H9 (cell line): ENCODE results near the gene KCNMA1. TPM values are rescaled to one million over a fixed set of nuclear protein-coding genes. Genes with fewer than 3 reads are reported as not detected.

Experiments used
- DNase-seq: peaks from one replicate; pipeline ENCODE4 v3.0.0-alpha.2; 2017
- H2AFZ ChIP-seq: one replicate; pipeline ENCODE4 v1.6.1; 2013; ENCODE audit warnings: mild to moderate bottlenecking, low read length, control low read depth, moderate library complexity
- H2AK5ac ChIP-seq: 2 replicates; pipeline ENCODE4 v1.6.1; 2013; ENCODE audit warnings: low read length, control low read depth, mixed read lengths; ENCODE audit not compliant: insufficient read length
- H2BK120ac ChIP-seq: one replicate; pipeline ENCODE4 v1.6.1; 2013; ENCODE audit warnings: low read depth, mild to moderate bottlenecking, low read length, control low read depth, inconsistent platforms; ENCODE audit not compliant: poor library complexity, severe bottlenecking
- H2BK12ac ChIP-seq: 2 replicates; pipeline ENCODE4 v1.6.1; 2013; ENCODE audit warnings: low read length, control low read depth, mixed read lengths, low read depth; ENCODE audit not compliant: insufficient read length
- H2BK15ac ChIP-seq: 2 replicates; pipeline ENCODE4 v1.6.1; 2013; ENCODE audit warnings: low read depth, low read length, control low read depth
- H2BK20ac ChIP-seq: one replicate; pipeline ENCODE4 v1.6.1; 2013; ENCODE audit warnings: low read depth, mild to moderate bottlenecking, low read length, control low read depth, inconsistent platforms; ENCODE audit not compliant: poor library complexity, severe bottlenecking
- H2BK5ac ChIP-seq: 2 replicates; pipeline ENCODE4 v1.6.1; 2013; ENCODE audit warnings: low read length, control low read depth, mixed read lengths; ENCODE audit not compliant: insufficient read length
- H3K14ac ChIP-seq: 2 replicates; pipeline ENCODE4 v1.6.1; 2013; ENCODE audit warnings: low read length, control low read depth; ENCODE audit not compliant: insufficient read depth
- H3K18ac ChIP-seq: 2 replicates; pipeline ENCODE4 v1.6.1; 2013; ENCODE audit warnings: low read depth, mild to moderate bottlenecking, mixed read lengths, low read length, control low read depth; ENCODE audit not compliant: insufficient read length
- H3K23ac ChIP-seq: 2 replicates; pipeline ENCODE4 v1.6.1; 2013; ENCODE audit warnings: low read length, control low read depth, mixed read lengths, low read depth; ENCODE audit not compliant: insufficient read length
- H3K23me2 ChIP-seq: 2 replicates; pipeline ENCODE4 v1.6.1; 2013; ENCODE audit warnings: low read depth, mild to moderate bottlenecking, mixed read lengths, low read length, control low read depth; ENCODE audit not compliant: insufficient read length, poor library complexity, severe bottlenecking
- H3K27ac ChIP-seq: 2 replicates; pipeline ENCODE4 v1.5.1; 2013; ENCODE audit warnings: low read length, control low read depth, mixed read lengths, low read depth; ENCODE audit not compliant: insufficient read length
- H3K27me3 ChIP-seq: 2 replicates; pipeline ENCODE4 v1.6.1; 2013; ENCODE audit warnings: low read length, control low read depth, inconsistent platforms; ENCODE audit not compliant: insufficient read depth
- H3K4ac ChIP-seq: 2 replicates; pipeline ENCODE4 v1.6.1; 2013; ENCODE audit warnings: low read depth, mild to moderate bottlenecking, control low read depth, inconsistent platforms, low read length, moderate library complexity
- H3K4me1 ChIP-seq: 2 replicates; pipeline ENCODE4 v1.6.1; 2013; ENCODE audit warnings: low read length, control low read depth, inconsistent platforms; ENCODE audit not compliant: insufficient read depth
- H3K4me2 ChIP-seq: 2 replicates; pipeline ENCODE4 v1.6.1; 2013; ENCODE audit warnings: low read length, control low read depth, mixed read lengths; ENCODE audit not compliant: insufficient read length, insufficient read depth
- H3K56ac ChIP-seq: 2 replicates; pipeline ENCODE4 v1.6.1; 2013; ENCODE audit warnings: low read depth, mild to moderate bottlenecking, mixed read lengths, low read length, control low read depth; ENCODE audit not compliant: insufficient read length
- H3K79me1 ChIP-seq: 2 replicates; pipeline ENCODE4 v1.6.1; 2013; ENCODE audit warnings: low read depth, mild to moderate bottlenecking, moderate library complexity, low read length, control low read depth, inconsistent platforms; ENCODE audit not compliant: insufficient read depth, poor library complexity, severe bottlenecking
- H3K79me2 ChIP-seq: 2 replicates; pipeline ENCODE4 v1.6.1; 2013; ENCODE audit warnings: low read length, control low read depth, inconsistent platforms; ENCODE audit not compliant: insufficient read depth
- H3K9ac ChIP-seq: 2 replicates; pipeline ENCODE4 v1.6.1; 2013; ENCODE audit warnings: low read length, control low read depth, mixed read lengths; ENCODE audit not compliant: insufficient read length; ENCODE audit errors: extremely low read depth
- H3K9me3 ChIP-seq: one replicate; pipeline ENCODE4 v1.6.1; 2013; ENCODE audit warnings: low read depth, low read length, inconsistent platforms; ENCODE audit not compliant: control insufficient read depth
- H3T11ph ChIP-seq: one replicate; pipeline ENCODE4 v1.6.1; 2013; ENCODE audit warnings: mild to moderate bottlenecking, low read length, control low read depth, inconsistent platforms
- H4K20me1 ChIP-seq: one replicate; pipeline ENCODE4 v1.6.1; 2013; ENCODE audit not compliant: control insufficient read depth, insufficient read length, insufficient read depth
- H4K5ac ChIP-seq: 2 replicates; pipeline ENCODE4 v1.6.1; 2013; ENCODE audit warnings: low read depth, mild to moderate bottlenecking, mixed read lengths, low read length, control low read depth; ENCODE audit not compliant: insufficient read length
- H4K8ac ChIP-seq: replicated peaks from 2 replicates; pipeline ENCODE4 v1.6.1; 2013; ENCODE audit warnings: low read length, control low read depth, mixed read lengths, low read depth; ENCODE audit not compliant: insufficient read length
- H4K91ac ChIP-seq: 2 replicates; pipeline ENCODE4 v1.6.1; 2013; ENCODE audit warnings: low read depth, mild to moderate bottlenecking, moderate library complexity, mixed read lengths, low read length, control low read depth; ENCODE audit not compliant: insufficient read length
- H3K27ac Mint-ChIP-seq, 3 experiments: 2 replicates in 2 of 3; 3 replicates in 1 of 3; pipeline ENCODE4 v1.8.0; 2020 to 2021; ENCODE audit warnings: mixed read lengths in 3 of 3, mild to moderate bottlenecking in 1 of 3, moderate library complexity in 1 of 3
- H3K27me3 Mint-ChIP-seq: 2 replicates; pipeline ENCODE4 v1.8.0; 2021; ENCODE audit warnings: low read depth, mild to moderate bottlenecking, moderate library complexity, mixed read lengths
- H3K36me3 Mint-ChIP-seq, 3 experiments: 2 replicates in 2 of 3; 3 replicates in 1 of 3; pipeline ENCODE4 v1.8.0; 2020 to 2021; ENCODE audit warnings: low read depth in 3 of 3, mixed read lengths in 3 of 3; ENCODE audit not compliant: insufficient read depth in 1 of 3
- H3K4me1 Mint-ChIP-seq, 2 experiments: 2 replicates each; pipeline ENCODE4 v1.8.0; 2020; ENCODE audit warnings: mixed read lengths in 2 of 2
- H3K4me3 Mint-ChIP-seq, 2 experiments: 2 replicates in 1 of 2; 3 replicates in 1 of 2; pipeline ENCODE4 v1.8.0; 2020 to 2021; ENCODE audit warnings: mild to moderate bottlenecking in 2 of 2, mixed read lengths in 2 of 2, moderate library complexity in 1 of 2
- H3K9me3 Mint-ChIP-seq, 2 experiments: 2 replicates in 1 of 2; 3 replicates in 1 of 2; pipeline ENCODE4 v1.8.0; 2020; ENCODE audit warnings: mild to moderate bottlenecking in 2 of 2, mixed read lengths in 2 of 2, moderate library complexity in 1 of 2
- WGBS: extraction: QIAGEN DNeasy Blood & Tissue Kit; methylation state at CpG from one replicate; pipeline ENCODE4 v1.1.7; 2013; ENCODE audit warnings: missing lambda C conversion rate, low lambda C conversion rate, mixed read lengths; ENCODE audit not compliant: insufficient read length; ENCODE audit errors: extremely low coverage; 5-methylcytosine and 5-hydroxymethylcytosine counted together
- total RNA-seq: library from RNA; stranded (reverse); gene quantifications from 2 replicates; pipeline ENCODE4 v1.2.1, GENCODE V29; 2021
- TF ChIP-seq, protein P1 (sequence below): fragments of 200-600 bp; sonication (generic); conservative IDR thresholded peaks from 3 replicates; pipeline ENCODE4 v1.8.0; 2021; ENCODE audit warnings: antibody characterized with exemption, mild to moderate bottlenecking

The KCNMA1 gene
- total RNA-seq, 1 experiment from 2014 or later = 2.0 TPM

- TF ChIP-seq, protein P1, sequence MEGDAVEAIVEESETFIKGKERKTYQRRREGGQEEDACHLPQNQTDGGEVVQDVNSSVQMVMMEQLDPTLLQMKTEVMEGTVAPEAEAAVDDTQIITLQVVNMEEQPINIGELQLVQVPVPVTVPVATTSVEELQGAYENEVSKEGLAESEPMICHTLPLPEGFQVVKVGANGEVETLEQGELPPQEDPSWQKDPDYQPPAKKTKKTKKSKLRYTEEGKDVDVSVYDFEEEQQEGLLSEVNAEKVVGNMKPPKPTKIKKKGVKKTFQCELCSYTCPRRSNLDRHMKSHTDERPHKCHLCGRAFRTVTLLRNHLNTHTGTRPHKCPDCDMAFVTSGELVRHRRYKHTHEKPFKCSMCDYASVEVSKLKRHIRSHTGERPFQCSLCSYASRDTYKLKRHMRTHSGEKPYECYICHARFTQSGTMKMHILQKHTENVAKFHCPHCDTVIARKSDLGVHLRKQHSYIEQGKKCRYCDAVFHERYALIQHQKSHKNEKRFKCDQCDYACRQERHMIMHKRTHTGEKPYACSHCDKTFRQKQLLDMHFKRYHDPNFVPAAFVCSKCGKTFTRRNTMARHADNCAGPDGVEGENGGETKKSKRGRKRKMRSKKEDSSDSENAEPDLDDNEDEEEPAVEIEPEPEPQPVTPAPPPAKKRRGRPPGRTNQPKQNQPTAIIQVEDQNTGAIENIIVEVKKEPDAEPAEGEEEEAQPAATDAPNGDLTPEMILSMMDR = no peak
- H2BK120ac ChIP-seq = no peak overlapping the region
- H3K27ac Mint-ChIP-seq = no peak overlapping the region
- no peak for DNase-seq
- no peak overlapping the region for H3K4me2 ChIP-seq
- H3K4me3 Mint-ChIP-seq = no peak overlapping the region
- H4K91ac ChIP-seq = no peak overlapping the region
- no peak overlapping the region for H2BK12ac ChIP-seq
- no peaks in the 10 kb centered on the region for H3K23me2 ChIP-seq
- no peaks in the 10 kb centered on the region for H3K36me3 Mint-ChIP-seq
- H3K79me1 ChIP-seq = no peaks in the 10 kb centered on the region
- no peak overlapping the region for H2BK15ac ChIP-seq
- WGBS = no CpG with 5 or more reads among the region's 4 CpGs
- H2AK5ac ChIP-seq = no peak overlapping the region
- no peak overlapping the region for H3K18ac ChIP-seq
- no peak overlapping the region for H3K14ac ChIP-seq
- no peak overlapping the region for H3K23ac ChIP-seq
- no peaks in the 10 kb centered on the region for H4K20me1 ChIP-seq
- no peak overlapping the region for H2BK20ac ChIP-seq
- H3K27me3 Mint-ChIP-seq = peaks cover 2% of the 10 kb centered on the region; the same call in 1 of the 2 replicates
- no peaks in the 10 kb centered on the region for H3K27me3 ChIP-seq
- H3K56ac ChIP-seq = no peak overlapping the region
- no peak overlapping the region for H2AFZ ChIP-seq
- peaks cover 5% of the 10 kb centered on the region; the same call in 1 of the 2 replicates for H3K4me1 ChIP-seq
- H3K9me3 Mint-ChIP-seq = peaks cover 4 to 7% of the 10 kb centered on the region in 2 experiments; a peak in 4 of 5 replicates
- H3K9me3 ChIP-seq = no peaks in the 10 kb centered on the region
- H3K27ac ChIP-seq = no peak overlapping the region
- H3T11ph ChIP-seq = no peak overlapping the region
- no peak overlapping the region for H3K4ac ChIP-seq
- H3K79me2 ChIP-seq = no peaks in the 10 kb centered on the region
- H3K4me1 Mint-ChIP-seq = peaks cover 11 to 16% of the 10 kb centered on the region in 2 experiments
- no peak overlapping the region for H3K9ac ChIP-seq
- no peak overlapping the region for H4K8ac ChIP-seq
- no peak overlapping the region for H2BK5ac ChIP-seq
- no peak overlapping the region for H4K5ac ChIP-seq
These were observed 358.4 kb downstream of the KCNMA1 start for GRCh38 chr10:77279207-77279606.
